Caco-2 (cell line): ENCODE measurements around the gene M6PR. TPM values are rescaled to one million over a fixed set of nuclear protein-coding genes. Genes with fewer than 3 reads are reported as not detected.

Experiments
- BruUV-seq: library from RNA; stranded (reverse); fragments of 400-500 nt; replicated peaks from 2 replicates; lab custom pipeline; 2021; lab: Mats Ljungman, UMichigan
- CTCF ChIA-PET: fragments of 300-600 bp; sonication (Branson Sonifier 250); formaldehyde crosslinking; loops from one replicate; lab custom pipeline; 2022; ENCODE audit warnings: antibody characterized with exemption; lab: Charles Lee
- POLR2A ChIA-PET: fragments of 300-600 bp; sonication (Branson Sonifier 250); formaldehyde crosslinking; loops from one replicate; lab custom pipeline; 2022; ENCODE audit warnings: antibody characterized with exemption; lab: Charles Lee
- DNase-seq, 2 experiments: peaks; one replicate each; pipeline versions ENCODE4 v3.0.0 to v3.0.0-alpha.2; 2020 to 2022
- H3K27me3 ChIP-seq: replicated peaks from 2 replicates; pipeline ENCODE4 v1.6.0; 2011; ENCODE audit warnings: low read length; ENCODE audit not compliant: control insufficient read depth, insufficient read depth
- H3K36me3 ChIP-seq: 2 replicates; pipeline ENCODE4 v1.5.1; 2011; ENCODE audit warnings: low read length; ENCODE audit not compliant: control insufficient read depth, insufficient read depth
- H3K4me1 ChIP-seq: fragments of 250-450 bp; sonication (Bioruptor Pico); 2 replicates; pipeline ENCODE4 v1.5.1; 2020; ENCODE audit warnings: mild to moderate bottlenecking
- H3K4me3 ChIP-seq: 2 replicates; pipeline ENCODE4 v1.5.1; 2011; ENCODE audit warnings: low read depth, mild to moderate bottlenecking, control low read depth, low read length
- H3K9me3 ChIP-seq: fragments of 250-450 bp; sonication (Bioruptor Pico); 2 replicates; pipeline ENCODE4 v1.5.1; 2020; ENCODE audit warnings: mild to moderate bottlenecking, moderate library complexity
- H3K27ac Mint-ChIP-seq: one replicate; pipeline ENCODE4 v1.8.0; 2022; ENCODE audit warnings: mixed read lengths; ENCODE audit not compliant: unreplicated experiment
- H3K27me3 Mint-ChIP-seq: one replicate; pipeline ENCODE4 v1.8.0; 2022; ENCODE audit warnings: mixed read lengths; ENCODE audit not compliant: insufficient read depth, unreplicated experiment
- H3K36me3 Mint-ChIP-seq: one replicate; pipeline ENCODE4 v1.8.0; 2022; ENCODE audit warnings: mild to moderate bottlenecking, mixed read lengths; ENCODE audit not compliant: insufficient read depth, unreplicated experiment
- H3K4me1 Mint-ChIP-seq: one replicate; pipeline ENCODE4 v1.8.0; 2022; ENCODE audit warnings: low read depth, mixed read lengths; ENCODE audit not compliant: unreplicated experiment
- H3K4me3 Mint-ChIP-seq: one replicate; pipeline ENCODE4 v1.8.0; 2022; ENCODE audit warnings: mild to moderate bottlenecking, moderate library complexity, mixed read lengths; ENCODE audit not compliant: unreplicated experiment
- H3K9me3 Mint-ChIP-seq: one replicate; pipeline ENCODE4 v1.8.0; 2022; ENCODE audit warnings: mixed read lengths; ENCODE audit not compliant: unreplicated experiment
- CTCF ChIP-seq, 2 experiments: fragments of 200-600 bp in 1 of 2; IDR thresholded peaks; 1 replicate in 1 of 2; 2 replicates in 1 of 2; pipeline versions ENCODE4 v1.5.1 to v1.8.0; 2011 to 2022; ENCODE audit warnings: antibody characterized with exemption in 1 of 2, control low read depth in 1 of 2, inconsistent platforms in 1 of 2, low read depth in 1 of 2, low read length in 1 of 2, mild to moderate bottlenecking in 1 of 2, moderate library complexity in 1 of 2; ENCODE audit not compliant: insufficient read depth in 1 of 2, severe bottlenecking in 1 of 2, unreplicated experiment in 1 of 2
- intact Hi-C: fragments of 100-400 bp; cut with micrococcal nuclease; formaldehyde crosslinking; loops from one replicate; pipeline ENCODE4 v1.10.0; 2022; ENCODE audit not compliant: unreplicated experiment
- total RNA-seq: library from RNA; stranded (reverse); gene quantifications from 2 replicates; pipeline ENCODE4 v1.2.3, GENCODE V29; 2022

M6PR gene
- total RNA-seq, 1 experiment from 2014 or later, result 310 TPM

GRCh38 chr12:8909752-8910151, 39.7 kb downstream of the M6PR start:
- no peaks in the 10 kb centered on the region for H3K27me3 ChIP-seq
- DNase-seq, result no peak
- ChIA-PET POLR2A (no interaction called here), CTCF (interaction anchor here (0.7 kb wide), 1 partner anchor 57 kb away, joined by 4 read pairs; no protein-coding TSS in a partner anchor)
- no peak overlapping the region for H3K27ac Mint-ChIP-seq
- H3K4me1 ChIP-seq, result peaks cover 15% of the 10 kb centered on the region
- H3K4me1 Mint-ChIP-seq, result peaks cover 15% of the 10 kb centered on the region
- no peaks in the 10 kb centered on the region for H3K36me3 ChIP-seq
- TF ChIP-seq CTCF (IDR thresholded peaks at IDR 0.05; ENCODE audit: insufficient read depth in 1 of 2, low read depth in 1 of 2, low read length in 1 of 2, severe bottlenecking in 1 of 2, unreplicated experiment in 1 of 2), result no peak
- H3K4me3 ChIP-seq, result no peak overlapping the region
- no peaks in the 10 kb centered on the region for H3K9me3 ChIP-seq
- H3K36me3 Mint-ChIP-seq, result peaks cover 6% of the 10 kb centered on the region
- intact Hi-C loops, result no loop called here
- no peak overlapping the region for H3K4me3 Mint-ChIP-seq
- peaks cover 4% of the 10 kb centered on the region for H3K27me3 Mint-ChIP-seq
- no TSS peak for BruUV-seq
- H3K9me3 Mint-ChIP-seq, result no peaks in the 10 kb centered on the region

GRCh38 chr12:8907513-8907912, 41.9 kb downstream of the M6PR start:
- Mint-ChIP-seq H3K4me1 (no peaks in the 10 kb centered on the region), H3K36me3 (no peaks in the 10 kb centered on the region), H3K9me3 (no peaks in the 10 kb centered on the region), H3K4me3 (no peak overlapping the region), H3K27me3 (peaks cover 13% of the 10 kb centered on the region), H3K27ac (no peak overlapping the region)
- ChIA-PET CTCF (no interaction called here), POLR2A (no interaction called here)
- DNase-seq, result no peak
- no TSS peak for BruUV-seq
- Histone ChIP-seq H3K9me3 (no peaks in the 10 kb centered on the region), H3K4me3 (no peak overlapping the region), H3K36me3 (no peaks in the 10 kb centered on the region), H3K4me1 (peaks cover under 1% of the 10 kb centered on the region; the same call in 1 of the 2 replicates), H3K27me3 (0 out of 2 replicates have a peak, but pooled peaks cover 1% of the 10 kb centered on the region)
- TF ChIP-seq CTCF (IDR thresholded peaks at IDR 0.05; ENCODE audit: insufficient read depth in 1 of 2, low read depth in 1 of 2, low read length in 1 of 2, severe bottlenecking in 1 of 2, unreplicated experiment in 1 of 2), result no peak
- intact Hi-C loops, result no loop called here

GRCh38 chr12:8906266-8907180, 42.9 kb downstream of the M6PR start:
- Mint-ChIP-seq H3K4me3 (no peak overlapping the region), H3K9me3 (no peaks in the 10 kb centered on the region), H3K27ac (no peak overlapping the region), H3K36me3 (no peaks in the 10 kb centered on the region), H3K4me1 (no peaks in the 10 kb centered on the region), H3K27me3 (peaks cover 15% of the 10 kb centered on the region)
- H3K4me1 ChIP-seq, result no peaks in the 10 kb centered on the region
- DNase-seq, result no peak
- POLR2A ChIA-PET, result no interaction called here
- intact Hi-C loops, result no loop called here
- 0 out of 2 replicates have a peak, but pooled peaks cover 1% of the 10 kb centered on the region for H3K27me3 ChIP-seq
- H3K4me3 ChIP-seq, result no peak overlapping the region
- no TSS peak for BruUV-seq
- H3K9me3 ChIP-seq, result no peaks in the 10 kb centered on the region; the same call in 1 of the 2 replicates
- TF ChIP-seq CTCF (IDR thresholded peaks at IDR 0.05; ENCODE audit: insufficient read depth in 1 of 2, low read depth in 1 of 2, low read length in 1 of 2, severe bottlenecking in 1 of 2, unreplicated experiment in 1 of 2), result no peak
- CTCF ChIA-PET, result no interaction called here
- no peaks in the 10 kb centered on the region for H3K36me3 ChIP-seq
